Measurements from ENCODE around the gene FOXP1.
A peak's percentile ranks its signal among the peaks of the same experiment; 100 is the strongest.

DNA sequence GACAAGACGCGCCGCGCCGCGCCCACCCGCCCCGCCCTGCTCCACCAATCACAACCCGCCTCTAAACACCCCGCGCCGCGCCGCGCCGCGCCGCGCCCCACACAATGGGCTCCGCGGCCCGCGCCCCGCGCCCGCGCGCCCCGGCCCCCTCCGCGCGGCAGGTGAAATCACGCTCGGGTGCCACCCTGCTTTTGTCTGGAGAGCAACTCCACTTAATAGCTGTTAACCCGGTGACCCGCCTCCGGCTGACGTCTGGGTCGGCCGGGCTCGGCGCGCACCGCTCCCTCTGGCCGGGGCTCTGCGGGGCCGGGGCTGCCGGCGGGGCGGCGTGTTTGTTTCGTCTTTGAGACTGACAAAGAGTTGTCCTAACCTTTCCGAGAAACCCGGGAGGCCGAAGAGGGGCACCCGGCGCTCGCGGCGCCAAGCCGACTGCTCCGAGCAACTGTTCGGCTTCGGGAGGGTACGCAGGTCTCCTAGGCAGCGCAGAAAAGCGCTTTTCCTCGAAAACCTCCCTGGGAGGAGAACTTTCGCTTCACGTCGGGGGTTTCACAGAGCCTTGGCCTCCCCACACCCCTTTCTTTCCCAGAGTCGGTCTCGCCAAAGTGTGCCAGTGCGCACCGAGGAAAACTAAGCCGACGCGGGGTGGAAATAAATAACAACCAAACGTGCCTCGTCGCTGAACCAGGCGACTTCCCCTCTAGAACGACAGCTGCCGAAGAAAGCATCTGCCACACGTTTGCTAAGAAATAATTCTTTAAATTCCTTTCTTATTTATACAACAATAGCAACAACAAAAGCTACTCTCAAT, 518.4 kb downstream of the FOXP1 start:
- TF ChIP-seq, protein P1, sequence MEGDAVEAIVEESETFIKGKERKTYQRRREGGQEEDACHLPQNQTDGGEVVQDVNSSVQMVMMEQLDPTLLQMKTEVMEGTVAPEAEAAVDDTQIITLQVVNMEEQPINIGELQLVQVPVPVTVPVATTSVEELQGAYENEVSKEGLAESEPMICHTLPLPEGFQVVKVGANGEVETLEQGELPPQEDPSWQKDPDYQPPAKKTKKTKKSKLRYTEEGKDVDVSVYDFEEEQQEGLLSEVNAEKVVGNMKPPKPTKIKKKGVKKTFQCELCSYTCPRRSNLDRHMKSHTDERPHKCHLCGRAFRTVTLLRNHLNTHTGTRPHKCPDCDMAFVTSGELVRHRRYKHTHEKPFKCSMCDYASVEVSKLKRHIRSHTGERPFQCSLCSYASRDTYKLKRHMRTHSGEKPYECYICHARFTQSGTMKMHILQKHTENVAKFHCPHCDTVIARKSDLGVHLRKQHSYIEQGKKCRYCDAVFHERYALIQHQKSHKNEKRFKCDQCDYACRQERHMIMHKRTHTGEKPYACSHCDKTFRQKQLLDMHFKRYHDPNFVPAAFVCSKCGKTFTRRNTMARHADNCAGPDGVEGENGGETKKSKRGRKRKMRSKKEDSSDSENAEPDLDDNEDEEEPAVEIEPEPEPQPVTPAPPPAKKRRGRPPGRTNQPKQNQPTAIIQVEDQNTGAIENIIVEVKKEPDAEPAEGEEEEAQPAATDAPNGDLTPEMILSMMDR (IDR thresholded peaks at IDR 0.05; ENCODE audit: insufficient read depth, low read length, poor library complexity, severe bottlenecking): no peak
- peak; percentile 81; the same call in 1 of the 2 replicates for TF ChIP-seq EZH2phosphoT487 (conservative IDR thresholded peaks at IDR 0.05; ENCODE audit: low read length)

Measured in SU-DHL-6 (cell line).